ENCODE measurements around the gene INCA1.

The INCA1 gene

DNA sequence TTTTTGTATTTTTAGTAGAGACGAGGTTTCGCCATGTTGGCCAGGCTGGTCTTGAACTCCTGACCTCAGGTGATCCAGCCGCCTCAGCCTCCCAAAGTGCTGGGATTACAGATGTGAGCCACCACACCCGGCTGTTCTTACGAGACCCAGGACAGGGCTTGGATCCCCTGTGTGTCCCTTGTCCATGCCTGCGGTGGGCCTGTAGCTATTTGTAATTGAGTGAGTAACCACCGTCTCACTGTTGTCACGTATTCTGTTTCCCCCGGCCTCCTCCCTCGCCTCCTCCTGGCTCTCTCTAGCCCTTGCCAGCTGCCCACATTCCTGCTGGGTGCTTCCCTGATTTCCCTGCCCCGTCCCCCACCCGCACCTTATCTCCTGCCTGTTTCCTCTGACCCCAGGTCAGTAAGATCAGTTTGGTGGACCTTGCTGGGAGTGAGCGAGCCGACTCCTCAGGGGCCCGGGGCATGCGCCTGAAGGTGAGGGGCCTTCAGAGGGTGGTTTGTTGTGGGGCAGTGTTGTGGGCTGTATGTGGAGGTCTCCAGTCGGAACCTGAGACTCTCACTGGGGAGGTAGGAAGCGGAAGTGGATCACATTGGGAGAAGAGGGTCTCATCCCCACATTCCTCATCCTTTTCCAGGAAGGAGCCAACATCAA is 6.0 kb upstream of the INCA1 start:
- no peak for DNase-seq

DNA sequence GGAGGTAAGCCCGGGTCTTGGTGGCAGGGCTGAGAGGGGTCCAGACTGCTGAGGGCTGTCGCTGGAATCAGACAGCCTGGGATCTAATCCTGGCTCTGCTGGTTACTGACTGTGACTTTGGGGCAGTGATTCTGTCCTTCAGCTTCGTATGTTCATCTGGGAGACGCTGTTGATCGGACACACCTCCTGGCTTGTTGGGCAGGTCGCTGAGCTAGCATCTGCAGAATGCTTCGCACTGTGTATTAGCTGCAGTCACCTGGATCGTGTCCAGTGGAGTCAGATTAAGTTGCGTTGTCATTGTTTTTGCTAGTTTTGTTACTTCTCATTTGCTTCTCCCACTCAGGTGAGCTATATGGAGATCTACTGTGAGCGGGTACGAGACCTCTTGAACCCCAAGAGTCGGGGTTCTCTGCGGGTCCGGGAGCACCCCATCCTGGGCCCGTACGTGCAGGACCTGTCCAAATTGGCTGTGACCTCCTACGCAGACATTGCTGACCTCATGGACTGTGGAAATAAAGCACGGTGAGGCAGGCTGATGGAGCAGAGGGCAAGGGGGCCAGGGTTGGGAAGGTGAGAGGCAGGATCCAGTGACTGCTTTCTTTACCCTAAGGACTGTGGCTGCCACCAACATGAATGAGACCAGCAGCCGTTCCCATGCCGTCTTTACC is 4.9 kb upstream of the INCA1 start:
- DNase-seq = no peak

DNA sequence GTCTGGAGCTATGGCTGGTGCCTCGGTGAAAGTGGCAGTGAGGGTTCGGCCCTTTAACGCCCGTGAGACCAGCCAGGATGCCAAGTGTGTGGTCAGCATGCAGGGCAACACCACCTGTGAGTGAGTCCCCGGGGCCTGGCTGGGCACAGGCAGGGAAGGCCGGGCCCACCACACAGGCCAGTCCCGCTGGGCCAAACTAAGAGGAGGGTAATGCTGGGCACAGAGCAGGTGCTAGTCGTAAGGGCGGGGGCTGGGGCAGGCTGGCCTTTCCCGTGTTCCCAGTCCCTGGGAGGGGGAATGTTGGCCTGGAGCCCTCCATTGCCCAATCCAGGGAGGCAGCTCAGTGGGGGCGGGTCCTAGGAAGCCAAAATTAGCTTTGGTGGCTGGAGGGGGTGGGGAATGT is 2.9 kb upstream of the INCA1 start:
- DNase-seq = no peak

DNA sequence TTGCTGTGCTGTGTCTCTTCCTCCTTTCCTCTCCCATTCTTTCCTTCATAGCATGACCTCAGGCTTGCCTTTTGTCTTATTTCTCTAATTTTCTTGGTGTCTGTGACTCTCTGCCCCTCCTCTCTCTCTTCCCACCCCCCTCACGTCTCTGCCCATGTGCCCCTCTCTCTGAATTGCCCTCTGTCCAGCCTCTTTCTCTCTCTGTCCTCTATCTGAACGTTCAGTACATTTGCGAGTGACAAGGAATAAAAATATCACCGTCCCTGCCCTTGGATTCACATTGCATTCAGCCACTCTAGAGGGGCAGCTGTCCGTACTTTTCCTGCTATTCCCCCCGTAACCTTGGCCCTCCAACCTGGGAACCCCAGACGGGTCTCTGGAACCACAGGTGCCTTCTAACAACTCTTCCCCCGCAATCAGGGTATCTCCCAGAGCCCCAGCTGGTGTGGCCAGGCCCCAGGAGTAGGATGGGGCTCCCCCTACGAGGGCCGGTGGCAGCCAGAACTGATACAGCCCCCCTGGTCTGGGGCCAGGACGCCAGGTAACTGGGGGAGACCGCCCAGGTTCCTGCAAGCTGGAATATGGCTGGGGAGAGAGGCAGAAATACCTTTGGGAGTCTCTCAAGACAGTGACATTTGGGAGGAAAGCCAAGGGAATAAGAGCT is 2.2 kb upstream of the INCA1 start:
- DNase-seq = no peak

DNA sequence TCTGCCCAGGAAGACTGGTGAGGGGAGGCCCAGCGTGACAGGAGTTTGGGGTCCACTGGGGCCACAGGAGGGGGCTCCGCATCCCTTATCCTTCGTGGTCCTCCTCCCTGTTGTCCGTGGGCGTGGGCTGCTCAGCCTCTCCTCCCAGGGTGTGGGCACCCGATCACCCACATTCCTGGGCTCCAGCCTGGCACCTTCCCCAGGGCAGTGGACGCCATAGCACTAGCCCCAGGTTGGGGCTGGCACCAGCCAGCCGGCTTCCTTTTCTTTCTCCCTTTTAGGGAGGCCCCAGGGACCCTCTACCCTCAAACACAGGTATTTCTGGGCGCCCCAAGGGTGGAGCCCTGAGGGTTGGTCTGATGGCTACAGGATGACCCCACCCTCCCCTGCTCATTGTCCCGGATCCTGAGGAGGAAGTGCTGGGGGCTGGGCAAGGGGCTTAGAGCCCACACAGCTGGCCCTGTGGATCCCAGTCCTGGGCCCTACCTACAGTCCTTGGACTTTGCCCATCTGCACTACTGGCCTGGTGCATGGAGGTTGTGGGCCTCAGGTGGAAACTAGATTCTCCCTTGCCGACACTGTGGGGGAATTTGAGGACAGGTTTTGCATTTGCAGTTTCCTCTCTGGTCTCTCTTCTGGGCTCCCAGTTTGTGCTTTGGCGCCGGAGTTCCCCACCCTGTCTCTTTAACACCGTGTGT is 1.6 kb upstream of the INCA1 start:
- no peak for DNase-seq

DNA sequence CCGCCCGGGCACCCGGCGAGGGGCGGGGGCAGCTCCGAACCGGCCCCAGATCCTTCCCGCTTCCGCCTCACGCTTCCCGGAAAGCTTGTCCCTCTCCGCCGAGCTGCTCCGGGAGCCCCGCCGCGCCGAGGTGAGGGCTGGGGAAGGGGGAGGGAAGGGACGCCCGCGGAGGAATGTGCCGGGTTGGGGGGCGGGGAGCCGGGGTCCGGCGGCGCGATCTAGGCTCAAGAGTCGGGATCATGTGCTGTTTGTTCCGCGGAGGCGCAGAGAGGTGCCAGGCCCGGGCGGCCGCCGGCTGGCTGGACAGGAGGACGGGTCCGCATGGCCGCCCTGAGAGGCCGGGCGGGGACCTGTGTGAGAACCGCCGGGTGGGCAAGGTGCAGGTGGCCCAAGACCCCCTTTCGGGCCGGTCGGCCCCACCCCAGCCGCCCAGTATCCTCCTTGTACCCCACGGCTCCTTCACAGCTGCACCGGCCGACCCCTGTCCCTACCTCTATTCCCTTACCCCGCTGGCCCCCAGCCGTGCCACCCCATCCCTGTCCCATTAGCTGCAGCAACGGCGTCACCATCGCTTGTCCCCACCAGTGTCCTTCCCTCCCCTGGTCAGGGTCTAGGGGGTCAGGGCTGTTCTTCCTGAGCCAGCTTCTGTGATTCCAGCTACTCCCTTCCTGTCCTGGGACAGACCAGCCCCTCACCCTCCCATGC is 857 bp upstream of the INCA1 start:
- no peak for DNase-seq

DNA sequence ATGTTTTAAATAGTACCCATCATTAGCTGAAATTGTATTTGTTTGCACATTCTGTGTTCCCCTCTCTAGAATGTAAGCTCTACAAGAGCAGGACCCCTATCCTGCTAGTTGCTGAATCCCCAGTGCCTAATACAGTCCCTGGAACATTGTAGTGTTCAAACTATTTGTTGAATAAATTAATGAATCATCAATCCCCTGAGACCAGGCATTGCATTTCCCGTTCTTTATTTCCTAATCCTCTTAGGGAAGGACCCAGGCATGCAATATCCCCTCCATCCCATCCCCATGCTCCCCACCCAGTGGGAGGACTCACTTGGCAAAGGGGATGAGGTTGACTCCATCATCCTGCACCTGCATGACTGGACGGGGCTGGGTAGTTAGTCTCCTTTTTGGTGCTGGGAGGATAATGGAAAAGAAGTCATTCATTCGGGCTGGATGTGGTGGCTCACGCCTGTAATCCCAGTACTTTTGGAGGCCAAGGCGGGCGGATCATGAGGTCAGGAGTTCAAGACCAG is 3.2 kb downstream of the INCA1 start:
- DNase-seq = no peak

DNA sequence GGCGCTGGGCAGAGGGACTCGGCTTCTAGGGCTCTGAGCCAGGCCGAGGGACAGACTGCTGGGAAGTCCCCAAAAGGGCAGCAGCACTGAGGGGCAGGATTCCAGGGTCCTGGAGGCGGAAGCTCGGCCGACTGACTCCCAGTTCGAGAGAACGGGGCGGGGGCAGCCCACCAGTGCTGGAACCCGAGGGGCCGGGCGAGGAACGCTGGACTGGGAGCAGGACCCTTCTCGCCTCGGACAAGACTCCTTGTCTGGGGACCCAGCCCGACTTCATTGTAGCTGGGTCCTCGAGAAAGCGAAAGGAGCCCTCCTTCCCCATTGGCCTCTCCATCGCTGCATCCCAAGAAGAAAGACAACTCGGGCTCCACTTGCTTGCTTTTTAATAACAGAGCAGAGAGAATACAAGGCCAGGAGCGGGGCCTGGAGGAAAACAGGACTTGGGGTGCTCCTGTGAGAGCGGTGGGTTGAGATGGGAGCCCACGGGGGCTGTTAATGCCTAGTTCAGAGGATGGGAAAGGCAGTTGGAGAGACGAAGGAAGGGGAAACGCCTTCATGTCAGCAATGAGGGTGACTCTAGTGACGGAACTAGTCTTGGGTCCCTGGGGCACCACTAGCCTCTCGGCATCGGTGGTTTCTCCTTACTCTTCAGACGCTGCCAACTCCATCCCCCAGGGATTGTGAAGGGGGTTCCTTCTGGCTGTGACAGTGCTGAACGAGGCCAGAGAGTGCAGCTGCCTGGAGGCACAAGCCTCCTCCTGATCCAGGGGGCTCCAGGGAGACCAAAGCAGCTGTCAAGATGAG is 9.4 kb downstream of the INCA1 start:
- no peak for DNase-seq

DNA sequence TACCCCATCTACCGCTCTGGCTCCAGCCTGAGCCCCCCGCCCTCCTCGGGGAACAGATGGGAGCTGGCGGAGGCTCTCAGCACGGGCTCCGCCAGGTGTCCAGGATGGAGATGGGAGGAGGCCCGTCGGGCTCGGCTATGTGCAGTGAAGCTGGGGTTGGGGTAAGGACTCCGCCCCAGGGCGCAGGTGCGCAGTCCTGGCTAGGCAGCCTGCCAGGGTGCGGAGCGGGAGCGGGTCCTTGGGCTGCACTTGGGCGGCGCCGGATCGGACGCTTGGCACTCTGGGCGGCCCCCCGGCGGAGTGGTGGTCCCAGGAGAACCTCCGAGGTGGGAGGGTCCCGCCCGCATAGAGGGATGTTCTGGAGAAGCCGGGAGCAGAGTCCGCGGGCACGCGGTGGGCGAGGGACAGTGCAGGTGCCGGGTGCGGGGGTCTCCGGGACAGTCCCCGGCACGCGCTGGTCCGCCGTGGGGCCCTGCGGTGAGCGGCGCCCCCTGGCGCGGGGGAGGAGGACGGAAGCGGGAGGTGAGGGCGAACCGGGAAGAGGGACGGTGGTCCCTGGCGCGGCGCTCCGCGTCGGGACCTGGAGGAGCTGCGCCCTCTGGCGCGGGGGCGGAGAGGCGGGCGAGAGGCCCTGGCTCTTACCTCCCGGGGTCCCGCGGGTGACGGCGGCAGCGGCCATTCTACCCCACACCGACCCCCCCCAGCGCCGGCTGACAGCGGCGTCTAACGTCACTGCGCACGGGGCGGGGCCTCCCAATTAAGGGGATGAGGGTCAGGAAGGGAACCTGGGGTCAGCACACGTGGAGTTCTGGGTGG is 10.2 kb downstream of the INCA1 start, which contains the start of gene CAMTA2:
TSS of gene CAMTA2 (minus strand) at position 725 of the 816 bp plus-strand sequence. CDS start 1,453 bp downstream, outside the sequence.
- peak; percentile 68 for DNase-seq

DNA sequence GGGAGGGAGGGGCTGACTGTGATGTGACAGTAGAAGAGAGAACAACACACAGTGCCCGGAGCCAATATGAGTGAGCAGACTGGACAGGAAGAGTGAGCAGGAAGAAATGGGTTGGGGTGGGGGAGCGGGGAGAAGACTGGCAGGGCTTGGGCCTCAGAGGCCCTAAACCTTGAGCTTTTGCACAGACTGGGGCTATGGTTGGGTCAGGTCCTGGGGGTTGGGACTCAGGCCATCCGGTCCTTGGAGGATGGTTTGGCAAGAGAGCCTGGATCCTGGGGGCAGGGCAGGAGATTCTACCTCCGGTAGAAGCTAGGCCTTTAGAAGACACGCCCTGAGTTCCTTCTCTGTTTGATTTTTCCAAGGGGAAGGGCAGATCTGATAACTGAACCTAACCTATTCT is 10.9 kb downstream of the INCA1 start:
- no peak for DNase-seq

DNA sequence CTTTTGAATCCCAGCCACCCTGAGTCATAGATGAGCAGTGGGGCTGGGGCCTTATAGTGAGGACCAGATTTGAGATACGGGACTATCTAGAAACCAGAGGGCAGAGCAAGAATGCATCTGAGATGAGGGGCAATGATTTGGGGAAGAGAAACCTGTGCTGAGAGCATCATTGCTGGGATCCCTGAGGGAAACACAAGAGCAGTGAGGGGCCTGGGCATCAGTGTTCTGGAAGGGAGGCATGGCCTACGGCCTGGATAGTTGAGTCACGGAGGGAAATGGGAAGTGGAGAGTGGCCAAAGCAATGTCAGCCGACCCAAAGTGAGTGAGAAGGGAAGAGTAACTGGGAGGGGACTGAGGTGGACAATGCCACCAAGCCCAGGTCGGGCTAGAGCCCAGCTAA is 15.0 kb downstream of the INCA1 start:
- DNase-seq = no peak

DNA sequence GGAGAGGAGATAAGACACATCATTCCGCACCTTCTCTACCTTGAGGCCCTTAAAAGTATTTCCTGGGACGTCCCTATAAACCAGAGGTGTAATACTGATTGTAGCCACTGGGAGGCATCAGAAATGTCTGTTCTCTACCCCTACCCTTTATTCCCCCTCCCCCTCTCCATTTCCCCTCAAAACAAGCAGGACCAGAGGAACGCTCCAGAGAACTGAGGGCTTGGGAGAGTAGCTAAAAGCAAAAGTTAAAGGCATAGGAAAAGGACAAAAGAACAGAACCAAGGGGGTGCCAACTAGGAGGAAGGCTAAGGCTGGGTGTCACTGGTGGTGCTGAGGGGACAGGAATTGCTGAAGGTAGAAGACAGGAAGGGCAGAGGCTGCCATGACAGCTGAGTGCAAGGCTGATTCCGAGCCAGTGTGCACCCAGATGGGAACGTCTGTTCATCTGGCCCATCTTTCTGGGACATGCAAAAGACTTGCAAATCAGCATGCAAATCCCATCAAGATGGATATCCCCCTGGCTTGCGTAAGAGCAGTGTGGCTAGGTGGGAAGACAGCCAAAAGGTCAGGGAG is 16.6 kb downstream of the INCA1 start:
- peak; percentile 33 for DNase-seq

DNA sequence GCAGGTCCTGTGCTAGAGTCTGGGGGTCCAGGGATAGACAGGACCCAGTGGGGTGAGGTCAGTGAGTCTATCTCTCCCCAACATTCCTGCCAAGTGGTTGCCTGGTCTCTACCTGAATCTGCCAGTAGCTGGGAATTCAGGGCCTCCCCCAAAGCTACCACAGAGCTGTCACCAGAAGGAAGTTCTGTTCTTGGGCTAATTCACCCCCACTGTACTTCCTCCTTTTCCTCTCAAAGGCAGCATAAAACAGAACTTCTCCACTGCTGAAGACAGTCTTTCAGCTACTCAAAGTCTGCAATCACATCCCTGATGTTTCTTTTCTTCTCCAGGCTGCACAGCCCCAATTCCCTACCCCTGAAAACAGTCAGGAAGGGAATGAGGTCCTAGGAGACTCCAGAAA is 18.6 kb downstream of the INCA1 start:
- DNase-seq = no peak

DNA sequence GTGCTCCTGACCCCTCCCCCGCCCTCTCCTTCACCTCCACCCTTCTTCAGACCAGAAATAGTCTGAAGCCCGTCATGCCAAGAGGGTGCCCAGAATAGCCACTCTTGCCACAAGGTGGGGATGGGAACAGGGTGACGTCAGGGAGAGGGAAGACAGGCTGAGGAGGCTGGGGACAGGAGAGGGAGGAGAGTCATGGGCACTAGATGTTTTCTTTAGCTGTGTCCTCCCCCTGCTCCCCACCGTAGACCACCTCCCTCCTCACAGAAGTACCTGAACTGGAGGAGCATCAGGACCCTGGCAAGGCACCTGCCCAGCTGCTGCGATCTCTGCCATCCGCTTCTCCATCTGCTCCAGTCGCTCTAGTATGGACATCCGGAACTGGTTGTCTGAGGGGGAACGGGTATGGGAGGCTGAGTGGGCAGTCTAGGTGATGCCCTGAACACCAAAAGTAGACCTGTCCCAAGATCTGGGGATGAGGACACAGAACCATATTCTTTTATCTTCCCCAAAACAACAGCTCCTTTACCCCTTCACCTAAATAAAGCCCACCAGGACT is 23.1 kb downstream of the INCA1 start:
- no peak for DNase-seq

DNA sequence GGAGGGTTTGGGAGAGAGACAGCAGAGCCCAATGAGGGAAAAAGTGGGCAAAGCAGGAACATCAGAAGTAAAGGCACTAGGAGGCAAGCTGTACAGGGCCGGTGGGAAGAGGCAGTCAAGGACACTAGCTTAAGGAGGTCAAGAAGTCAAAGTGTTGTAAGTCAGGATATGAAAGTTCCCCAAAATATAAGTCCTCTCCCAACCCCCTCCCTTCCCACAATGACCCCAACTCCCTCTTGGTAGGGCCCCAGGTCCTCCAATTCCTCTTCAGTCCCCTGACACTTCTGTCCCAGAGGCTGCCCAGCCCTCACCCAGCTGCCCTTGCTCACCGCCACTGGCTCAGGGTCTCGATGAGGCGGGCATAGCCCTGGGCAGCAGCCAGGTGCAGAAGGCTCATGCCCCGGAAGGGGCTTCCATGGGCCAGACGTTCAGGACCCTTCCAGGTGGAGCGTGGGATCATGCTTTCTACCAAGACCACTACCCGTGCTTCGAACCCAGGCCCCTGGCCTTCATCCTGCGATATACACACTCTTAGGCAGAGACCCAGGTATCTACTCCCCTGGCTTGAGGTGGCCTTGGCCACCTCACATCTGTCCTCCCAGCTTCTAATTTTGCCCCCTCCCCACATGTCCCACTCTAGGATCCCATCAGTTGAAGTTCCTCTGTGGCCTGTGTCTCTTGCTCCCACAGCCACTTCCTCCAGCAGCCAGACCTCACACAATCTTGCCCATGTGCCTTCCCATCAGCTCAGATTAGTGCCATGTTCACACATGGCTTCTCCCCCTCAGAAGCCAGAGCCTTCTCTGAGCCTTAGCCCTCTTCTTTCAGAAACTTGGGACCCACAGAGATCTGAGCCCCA is 23.8 kb downstream of the INCA1 start:
- no peak for DNase-seq

DNA sequence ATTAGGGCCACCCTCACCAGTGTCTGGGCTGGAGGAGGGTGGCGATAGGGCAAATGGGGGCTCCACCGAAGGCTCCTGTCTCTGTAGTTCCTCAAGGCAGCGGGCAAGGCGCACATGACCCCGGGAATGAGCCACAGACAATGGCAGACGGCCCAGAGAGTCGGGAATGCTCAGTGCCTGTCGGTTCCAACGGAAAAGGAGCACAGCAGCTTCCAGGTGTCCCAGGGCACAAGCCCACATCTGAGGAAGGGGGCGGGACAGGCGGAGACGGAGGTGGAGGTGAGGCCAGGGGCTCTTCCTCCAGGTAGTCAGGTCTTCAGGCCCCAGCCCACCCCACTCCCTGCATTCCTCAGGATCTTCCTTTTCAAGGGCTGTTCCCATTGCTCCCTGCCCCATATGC is 24.6 kb downstream of the INCA1 start:
- DNase-seq = no peak

DNA sequence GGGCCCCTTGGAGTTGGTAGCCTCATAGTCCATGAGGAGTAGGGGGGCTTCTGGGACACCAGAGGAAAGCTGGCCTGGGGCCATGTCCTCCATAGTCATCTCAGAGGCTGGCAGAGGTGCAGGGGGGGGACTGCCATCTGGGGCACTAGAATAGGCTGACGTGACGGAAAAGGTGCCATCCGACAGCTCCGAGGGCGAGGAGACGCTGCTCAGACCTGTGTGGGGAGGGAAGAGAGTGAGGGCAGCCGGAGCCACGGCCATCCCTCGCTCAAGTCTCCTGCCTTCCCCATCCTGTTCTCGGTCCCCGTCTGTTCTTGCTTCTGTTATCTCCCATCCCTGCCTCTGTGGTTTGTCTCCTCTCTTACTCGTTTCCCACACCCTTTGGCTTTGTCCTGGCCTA is 25.0 kb downstream of the INCA1 start:
- no peak for DNase-seq

DNA sequence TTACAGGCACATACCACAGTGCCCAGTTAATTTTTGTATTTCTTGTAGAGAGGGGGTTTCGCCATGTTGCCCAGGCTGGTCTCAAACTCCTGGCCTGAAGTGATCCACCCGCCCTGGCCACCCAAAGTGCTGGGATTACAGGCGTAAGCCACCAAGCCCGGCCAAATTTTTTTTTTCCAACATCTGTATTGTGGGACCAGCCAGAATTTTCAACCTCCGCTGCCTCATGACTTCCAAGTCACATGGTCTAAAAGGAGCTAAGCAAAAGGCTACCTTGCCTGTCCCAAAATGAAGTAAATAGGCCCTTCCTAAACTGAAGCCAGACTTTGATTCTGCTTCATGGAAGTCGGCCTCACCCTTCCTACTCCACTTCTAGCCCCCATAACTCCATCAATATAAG is 25.5 kb downstream of the INCA1 start:
- DNase-seq = no peak

DNA sequence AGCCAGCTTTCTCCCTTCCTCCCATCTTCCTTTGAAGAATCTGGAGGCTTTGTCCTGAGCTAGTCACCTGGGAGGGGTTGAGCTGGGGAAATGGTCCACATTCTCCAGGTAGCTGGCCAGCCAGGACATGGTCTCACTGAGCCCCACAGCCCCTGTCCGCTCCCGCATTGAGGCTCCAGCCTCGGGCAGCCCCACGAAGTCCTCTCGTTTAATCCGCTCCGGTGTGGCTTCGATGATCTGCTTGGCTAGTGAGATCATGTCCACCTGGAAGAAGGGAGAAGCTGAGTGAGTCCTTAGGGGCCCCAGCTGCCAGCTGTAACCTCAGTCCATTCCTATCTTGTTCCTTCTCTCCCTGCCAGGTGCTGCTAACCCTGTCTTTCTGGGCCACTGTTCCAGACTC is 27.0 kb downstream of the INCA1 start:
- DNase-seq = no peak
